T-helper 22 cell (primary cell): Measurements from ENCODE around the gene ATP6V1G3.
"Not testable (repeated sequence)": the region's sequence is repeated elsewhere in the genome, so short reads cannot be mapped to it uniquely, and the experiment has no call there.

Experiments
- DNase-seq: peaks from one replicate; pipeline ENCODE4 v3.0.0-alpha.2; 2020; ENCODE audit warnings: low read depth

ATP6V1G3 gene

DNA sequence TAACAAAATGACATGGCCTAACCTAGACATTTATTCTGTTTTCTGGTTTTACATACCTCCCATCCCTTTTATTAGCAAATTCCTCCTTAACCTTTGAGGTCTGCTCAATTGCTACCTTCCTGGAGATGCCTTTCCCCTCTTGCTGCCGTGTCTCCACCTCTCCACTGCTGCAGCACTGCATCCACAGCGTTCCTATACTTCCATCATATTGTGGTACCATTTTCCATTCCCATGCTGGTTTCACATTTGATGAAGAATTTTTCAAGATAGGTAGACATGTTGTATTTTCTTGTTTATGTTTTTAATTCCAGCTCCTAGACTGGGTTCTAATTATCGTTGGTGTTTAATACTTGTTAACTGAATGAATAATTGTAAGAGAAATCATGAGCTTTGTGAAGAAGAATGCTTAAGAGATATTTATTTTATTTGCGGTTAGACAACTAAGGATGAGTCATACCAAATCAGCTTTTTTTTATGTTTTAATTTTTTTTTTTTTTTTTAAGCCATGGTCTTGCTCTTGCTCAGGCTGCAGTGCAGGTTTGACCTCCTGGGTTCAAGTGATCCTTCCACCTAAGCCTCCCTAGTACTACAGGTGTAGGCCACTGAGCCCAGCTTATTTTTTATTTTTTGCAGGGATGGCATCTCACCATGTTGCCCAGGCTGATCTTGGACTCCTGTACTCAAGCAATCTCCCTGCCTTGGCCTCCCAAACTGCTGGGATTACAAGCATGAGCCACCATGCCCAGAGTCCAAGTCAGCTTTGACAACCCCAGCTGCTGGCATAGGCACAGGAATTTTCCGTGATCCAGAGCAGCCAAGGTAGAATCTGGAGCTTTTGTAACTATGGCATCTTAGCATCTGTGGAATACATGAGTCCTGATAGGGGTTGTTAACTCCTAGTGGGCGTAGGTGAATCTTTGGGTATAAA, 44.0 kb downstream of the ATP6V1G3 start:
- DNase-seq: no peak

DNA sequence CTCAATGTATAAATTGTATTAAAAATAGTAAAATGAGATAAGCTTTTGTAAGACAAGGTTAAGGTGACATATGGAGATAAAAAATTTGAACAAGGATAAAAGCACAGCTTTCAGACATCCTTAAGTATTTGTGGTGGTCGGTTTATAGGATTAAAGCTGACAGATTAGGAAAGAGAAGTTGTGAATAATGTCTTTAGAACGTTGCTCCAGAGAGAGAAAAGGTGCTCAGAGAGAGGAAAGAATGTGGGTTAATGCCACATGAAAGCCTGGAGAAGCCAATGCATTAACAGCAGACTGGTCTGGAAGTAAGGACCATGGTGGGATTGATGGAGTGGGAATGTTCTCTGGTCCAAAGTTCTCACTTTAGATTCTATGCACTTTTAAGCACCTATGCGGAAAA, 44.8 kb downstream of the ATP6V1G3 start:
- no peak for DNase-seq

DNA sequence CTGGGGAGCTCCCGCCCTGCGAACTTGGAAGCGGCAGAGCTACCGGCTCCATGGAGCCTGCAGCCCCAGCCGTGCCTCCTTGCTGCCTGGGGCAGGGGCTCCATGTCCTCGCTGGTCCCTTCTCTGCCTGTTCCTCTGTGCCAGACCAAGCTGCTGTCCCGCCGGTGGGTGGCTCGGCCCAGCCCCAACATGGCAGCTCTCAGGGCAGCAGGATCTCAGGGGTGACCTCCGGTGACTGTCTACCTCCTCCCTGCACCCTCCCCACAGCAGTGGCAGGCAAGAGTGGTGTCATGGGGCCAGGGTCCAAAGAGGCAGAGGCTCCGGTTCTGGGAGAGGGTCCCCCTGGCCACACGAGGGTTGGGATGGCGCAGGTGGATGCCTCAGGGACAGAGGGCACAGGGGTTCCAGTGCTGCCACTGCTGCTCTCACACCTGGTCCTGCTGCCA, 45.8 kb downstream of the ATP6V1G3 start:
- DNase-seq: no peak

DNA sequence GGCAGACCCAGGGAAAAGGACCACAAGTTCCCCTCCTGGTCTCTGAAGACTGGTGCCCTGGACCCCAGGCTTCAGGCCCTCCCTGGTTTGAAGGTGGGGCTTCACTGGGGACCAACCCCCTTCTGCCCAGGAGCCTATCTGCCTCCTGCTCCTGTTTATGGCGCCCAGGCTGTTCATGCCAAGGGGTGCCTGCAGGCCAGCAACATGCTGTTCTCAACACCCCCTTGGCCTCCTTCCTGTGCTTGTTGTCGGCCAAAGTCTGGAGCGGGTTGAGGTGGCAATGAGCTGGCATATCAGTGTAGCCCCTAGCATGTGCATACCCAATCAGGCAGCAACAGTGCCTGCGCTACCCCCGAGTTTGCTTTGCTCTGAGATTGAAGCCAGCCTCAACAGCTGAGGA, 46.3 kb downstream of the ATP6V1G3 start:
- DNase-seq: no peak

DNA sequence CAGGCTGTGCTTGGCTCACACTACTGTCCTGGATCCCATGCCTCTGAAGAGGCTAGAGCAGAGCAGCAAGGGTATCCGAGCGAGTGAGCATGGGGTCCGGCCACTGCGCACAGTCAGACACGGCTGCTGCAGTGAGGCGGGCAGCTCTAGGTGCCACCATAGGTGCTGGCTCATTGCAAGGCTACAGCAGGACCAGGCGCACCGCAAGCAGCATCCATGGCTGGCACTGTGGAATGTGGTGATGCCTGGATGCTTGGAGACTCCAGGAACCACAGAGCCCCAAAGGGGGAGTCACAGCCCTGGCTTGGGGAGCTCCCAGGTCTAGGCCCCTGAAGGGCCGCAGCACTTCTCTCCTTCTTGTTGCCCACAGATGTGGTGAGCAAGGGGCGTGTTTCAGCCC, 47.2 kb downstream of the ATP6V1G3 start:
- no peak for DNase-seq

DNA sequence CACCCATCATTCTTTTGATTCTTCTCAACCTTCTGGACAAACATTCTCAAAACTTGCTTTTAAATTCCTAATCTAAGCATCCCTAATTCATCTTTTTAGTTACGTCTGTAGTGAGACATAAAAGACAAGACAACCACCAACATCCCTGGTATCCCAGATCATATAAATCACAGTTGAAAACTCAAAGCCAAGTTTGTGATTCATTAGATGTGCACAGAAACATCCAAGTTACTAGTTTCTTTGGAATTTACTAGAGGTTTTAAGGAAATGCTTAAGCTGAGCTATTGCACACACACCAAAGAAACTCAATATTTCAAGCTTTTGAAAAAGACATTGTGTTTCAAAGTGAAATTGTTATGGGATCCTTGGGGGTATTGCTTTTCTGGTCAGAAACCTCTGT, 47.6 kb downstream of the ATP6V1G3 start:
- no peak for DNase-seq

DNA sequence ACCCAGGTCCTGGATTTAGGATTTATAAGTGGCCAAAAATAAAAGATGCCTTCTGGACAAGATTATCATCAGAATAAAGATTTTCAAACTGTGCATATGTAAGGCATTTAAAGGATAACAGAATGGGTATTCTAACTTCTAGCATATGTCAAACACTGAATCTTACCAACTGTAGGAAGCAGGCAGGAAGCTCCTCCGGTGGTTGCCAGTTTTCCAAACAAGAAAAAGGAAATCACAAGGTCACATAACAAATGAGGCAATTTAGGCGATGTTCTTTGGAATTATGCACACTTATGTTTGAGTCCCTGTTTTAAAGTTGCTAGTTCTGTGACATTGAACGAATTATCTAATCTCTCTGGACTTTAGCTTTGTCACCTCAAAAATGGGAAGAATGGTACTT, 48.9 kb downstream of the ATP6V1G3 start:
- no peak for DNase-seq

DNA sequence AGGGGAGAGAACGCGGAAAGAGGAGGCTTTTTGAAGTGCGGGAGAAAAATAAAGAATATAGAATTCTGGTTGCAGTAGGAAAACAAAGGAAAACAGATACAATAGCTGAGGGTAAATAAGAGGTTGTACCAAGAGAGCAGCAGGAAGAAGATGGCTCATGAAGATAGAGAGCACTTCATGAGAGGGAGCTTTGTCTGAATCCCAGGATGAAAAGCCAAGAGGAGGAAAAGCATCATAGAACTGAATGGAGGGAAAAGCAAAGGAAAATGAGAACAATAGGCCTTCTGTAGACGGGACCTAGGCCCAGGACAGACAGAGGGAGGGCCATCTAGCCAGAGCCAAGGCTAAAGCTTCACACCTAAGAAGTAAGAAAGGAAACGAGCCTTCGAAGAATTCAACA, 49.5 kb downstream of the ATP6V1G3 start:
- no peak for DNase-seq

DNA sequence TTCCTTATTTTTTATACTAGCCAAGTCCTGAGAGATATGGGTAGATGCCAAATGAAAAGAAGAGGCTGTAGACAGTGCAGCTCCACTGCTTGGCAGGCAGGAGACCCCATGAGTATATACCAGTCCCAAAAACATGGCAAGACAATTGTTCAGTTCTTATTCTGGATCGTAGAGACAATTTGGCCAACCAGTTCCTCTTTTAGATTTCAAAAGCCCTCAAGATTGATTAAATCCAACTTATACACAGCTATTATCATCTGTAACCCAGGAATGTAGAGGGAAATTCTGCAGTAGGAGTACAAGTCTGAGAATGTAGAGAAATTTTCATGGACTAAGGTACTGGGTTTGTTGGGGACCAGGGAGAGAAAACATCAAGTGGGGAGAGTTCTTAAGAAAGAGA, 50.3 kb downstream of the ATP6V1G3 start:
- DNase-seq: no peak

DNA sequence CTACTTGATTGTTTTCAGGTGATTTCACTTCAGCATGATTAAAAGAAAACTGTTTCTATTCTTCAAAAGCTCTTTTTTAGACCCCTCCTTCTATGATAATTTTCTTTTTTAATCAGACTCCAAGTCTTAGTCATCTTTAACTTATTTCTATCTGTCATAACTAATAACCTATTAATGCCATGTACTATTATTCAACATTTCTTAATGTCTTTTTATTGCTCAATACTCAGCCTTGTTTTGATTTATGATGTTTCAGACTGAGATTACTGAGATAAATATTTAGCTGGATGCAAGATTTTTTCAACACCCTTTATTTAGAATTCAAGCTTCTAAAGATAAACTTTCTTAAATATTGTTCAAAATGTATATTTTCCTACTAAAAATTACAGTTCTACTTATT, 53.6 kb downstream of the ATP6V1G3 start:
- DNase-seq: no peak

DNA sequence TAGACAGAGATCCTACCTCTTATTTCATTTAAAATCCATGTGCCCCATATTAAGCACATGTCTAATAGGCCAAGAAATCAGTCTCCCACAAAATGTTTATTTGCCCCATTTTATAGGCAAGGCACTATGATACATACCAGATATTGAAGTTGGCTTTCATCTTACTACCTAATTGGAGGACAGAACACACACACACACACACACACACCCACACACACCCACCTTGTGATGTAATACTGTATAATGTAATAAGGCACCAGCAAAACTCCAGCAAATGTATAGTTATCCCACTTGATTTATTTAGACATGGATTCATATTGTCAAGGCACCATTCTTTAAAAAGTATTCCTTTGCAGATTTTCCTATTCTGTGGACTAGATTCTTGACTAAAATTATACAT, 56.8 kb downstream of the ATP6V1G3 start:
- no peak for DNase-seq

DNA sequence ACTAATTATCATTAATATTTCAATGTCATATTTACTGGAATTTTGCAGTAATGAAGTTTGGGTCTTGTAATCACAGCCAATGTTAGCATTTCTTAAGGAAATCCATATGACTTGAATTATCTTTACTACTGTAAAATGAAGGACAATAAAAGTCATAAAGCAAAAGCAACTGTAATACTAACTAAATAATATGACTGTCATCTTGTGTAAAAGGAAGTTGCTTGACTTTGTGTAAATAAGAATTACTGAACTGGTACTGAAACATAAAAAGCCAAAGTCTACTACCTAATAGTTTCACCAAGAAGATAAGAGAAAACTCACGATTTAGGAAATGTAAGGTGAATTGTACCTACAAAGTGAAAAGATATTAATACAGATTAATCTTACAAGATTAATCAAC, 57.5 kb downstream of the ATP6V1G3 start:
- no peak for DNase-seq

DNA sequence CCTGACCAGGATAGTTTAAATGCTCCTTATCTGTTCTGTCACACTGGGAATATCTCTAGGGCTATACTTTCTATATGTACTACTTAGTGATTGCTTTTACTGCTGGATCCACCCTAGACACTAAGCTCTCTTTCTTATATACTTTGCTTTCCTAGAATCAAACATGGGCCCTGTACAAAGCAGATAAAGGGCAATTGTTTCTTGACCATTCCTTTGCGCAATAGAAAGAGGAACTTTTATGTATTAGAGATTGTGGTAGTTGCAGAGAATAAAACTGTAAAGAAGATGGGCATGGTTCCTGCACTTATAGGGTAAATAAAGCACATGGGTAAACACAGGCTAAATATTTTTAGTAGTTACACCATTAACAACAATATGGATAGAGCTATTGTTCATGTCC, 58.8 kb downstream of the ATP6V1G3 start:
- no peak for DNase-seq

DNA sequence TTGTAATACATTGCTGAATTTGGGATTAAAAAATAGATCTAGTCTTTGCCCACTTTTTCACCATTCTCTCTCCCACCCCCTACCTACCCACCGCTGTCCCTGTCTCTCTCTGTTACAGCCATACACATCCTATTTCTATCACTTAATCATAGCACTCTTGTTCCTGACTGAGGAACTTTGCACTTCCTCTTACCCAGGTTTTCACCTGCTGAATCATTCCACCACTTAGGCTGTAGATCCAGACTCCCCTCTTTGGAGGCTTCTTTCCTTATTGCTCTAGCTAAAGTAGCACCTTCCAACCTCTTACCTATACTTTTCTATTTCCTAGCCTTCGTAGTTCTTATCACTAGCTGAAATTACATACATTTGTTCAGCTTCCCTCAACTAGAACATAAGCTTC, 59.6 kb downstream of the ATP6V1G3 start:
- no peak for DNase-seq

DNA sequence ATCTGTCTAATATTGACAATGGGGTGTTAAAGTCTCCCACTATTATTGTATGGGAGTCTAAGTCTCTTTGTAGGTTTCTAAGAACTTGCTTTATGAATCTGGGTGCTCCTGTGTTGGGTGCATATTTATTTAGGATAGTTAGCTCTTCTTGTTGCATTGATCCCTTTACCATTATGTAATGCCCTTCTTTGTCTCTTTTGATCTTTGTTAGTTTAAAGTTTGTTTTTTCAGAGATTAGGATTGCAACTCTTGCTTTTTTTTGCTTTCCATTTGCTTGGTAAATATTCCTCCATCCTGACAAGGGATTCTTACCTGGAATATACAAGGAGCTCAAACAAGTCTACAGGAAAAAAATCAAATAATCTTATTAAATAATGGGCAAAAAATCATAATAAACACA, 63.1 kb downstream of the ATP6V1G3 start:
- not testable (repeated sequence) for DNase-seq
